ENCODE data around the gene OOSP4B. TPM values are rescaled to one million over a fixed set of nuclear protein-coding genes. Genes with fewer than 3 reads are reported as not detected.
"Not testable (repeated sequence)": the region's sequence is repeated elsewhere in the genome, so short reads cannot be mapped to it uniquely, and the experiment has no call there.

The OOSP4B gene
- total RNA-seq, 2 donors from 2014 or later = not detected

- TF ChIP-seq CTCF (IDR thresholded peaks at IDR 0.05) = no peak
- H3K27ac ChIP-seq = no peak overlapping the region
- ATAC-seq (ENCODE audit: insufficient number of reproducible peaks, low FRiP score, low read depth) (no peak), DNase-seq (ENCODE audit: low spot score) (no peak)
- H3K27me3 ChIP-seq (replicated peaks; ENCODE audit: insufficient read depth) = no peaks in the 10 kb centered on the region
- H3K9me3 ChIP-seq = no peaks in the 10 kb centered on the region
- no peaks in the 10 kb centered on the region for H3K4me1 ChIP-seq (ENCODE audit: control insufficient read depth in 1 of 2, low read depth in 2 of 2)
- no peak overlapping the region for H3K4me3 ChIP-seq
- H3K36me3 ChIP-seq = no peaks in the 10 kb centered on the region
Measured at GRCh38 chr11:59999691-60000090, 17.3 kb upstream of the OOSP4B start.

DNA sequence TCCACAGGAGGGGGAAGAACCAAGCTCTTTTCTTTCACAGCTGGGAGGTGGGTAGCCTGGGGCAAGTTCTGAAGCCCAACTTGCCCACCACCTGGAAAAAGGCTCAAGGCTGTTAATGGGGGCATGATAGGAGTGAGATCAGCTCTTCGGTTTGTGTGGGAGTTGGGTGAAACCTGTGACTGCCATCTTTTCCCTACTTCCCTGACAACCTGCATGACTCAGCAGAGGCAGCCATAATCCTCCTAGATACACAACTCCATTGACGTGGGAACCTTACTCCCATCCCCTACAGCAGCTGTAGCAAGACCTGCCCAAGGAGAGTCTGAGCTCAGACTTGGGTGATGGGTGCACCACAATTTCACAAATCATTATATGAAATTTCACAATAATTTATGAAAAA is 13.3 kb upstream of the OOSP4B start:
- H3K27me3 ChIP-seq (replicated peaks; ENCODE audit: insufficient read depth) = no peaks in the 10 kb centered on the region
- no peaks in the 10 kb centered on the region for H3K36me3 ChIP-seq
- no peak for ATAC-seq (ENCODE audit: insufficient number of reproducible peaks, low FRiP score, low read depth)
- no peak overlapping the region for H3K4me3 ChIP-seq
- no peak for DNase-seq (ENCODE audit: low spot score)
- H3K9me3 ChIP-seq = no peaks in the 10 kb centered on the region
- no peak for TF ChIP-seq CTCF (IDR thresholded peaks at IDR 0.05)
- no peaks in the 10 kb centered on the region for H3K4me1 ChIP-seq (ENCODE audit: control insufficient read depth in 1 of 2, low read depth in 2 of 2)
- H3K27ac ChIP-seq = no peak overlapping the region

- Histone ChIP-seq H3K27me3 (replicated peaks; ENCODE audit: insufficient read depth) (no peaks in the 10 kb centered on the region), H3K9me3 (no peaks in the 10 kb centered on the region), H3K27ac (no peak overlapping the region), H3K36me3 (no peaks in the 10 kb centered on the region), H3K4me1 (ENCODE audit: control insufficient read depth in 1 of 2, low read depth in 2 of 2) (no peaks in the 10 kb centered on the region), H3K4me3 (no peak overlapping the region)
- DNase-seq (ENCODE audit: low spot score) (no peak), ATAC-seq (ENCODE audit: insufficient number of reproducible peaks, low FRiP score, low read depth) (no peak)
- TF ChIP-seq CTCF (IDR thresholded peaks at IDR 0.05) = no peak
Measured at GRCh38 chr11:60005360-60005759, 11.6 kb upstream of the OOSP4B start.

DNA sequence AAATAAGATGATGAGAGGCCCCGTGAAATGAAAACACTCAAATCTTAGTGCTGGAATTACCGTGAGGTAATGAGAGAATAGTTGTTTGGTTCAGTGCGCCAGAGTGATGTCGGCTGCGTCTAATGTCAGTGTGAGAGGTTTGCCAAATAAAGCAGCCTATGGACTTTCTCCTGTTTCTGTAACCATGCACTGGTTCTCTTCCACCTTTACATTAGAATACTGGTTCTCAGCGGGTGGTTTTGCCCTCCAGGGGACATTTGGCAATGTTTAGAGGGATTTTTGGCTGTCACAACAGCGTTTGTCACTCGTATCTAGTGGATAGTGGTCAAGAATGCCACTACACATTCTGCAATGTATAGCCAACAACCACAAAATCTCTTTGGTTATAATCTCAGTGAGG is 1.1 kb downstream of the OOSP4B start:
- Histone ChIP-seq H3K27ac (no peak overlapping the region), H3K36me3 (no peaks in the 10 kb centered on the region), H3K9me3 (no peaks in the 10 kb centered on the region), H3K27me3 (replicated peaks; ENCODE audit: insufficient read depth) (no peaks in the 10 kb centered on the region), H3K4me1 (ENCODE audit: control insufficient read depth in 1 of 2, low read depth in 2 of 2) (no peaks in the 10 kb centered on the region), H3K4me3 (no peak overlapping the region)
- no peak for ATAC-seq (ENCODE audit: insufficient number of reproducible peaks, low FRiP score, low read depth)
- DNase-seq (ENCODE audit: low spot score) = no peak
- TF ChIP-seq CTCF (IDR thresholded peaks at IDR 0.05) = no peak

GRCh38 chr11:60020376-60020775 is 3.4 kb downstream of the OOSP4B start:
- H3K27me3 ChIP-seq (replicated peaks; ENCODE audit: insufficient read depth); H3K36me3 ChIP-seq; H3K27ac ChIP-seq; H3K4me1 ChIP-seq (ENCODE audit: control insufficient read depth in 1 of 2, low read depth in 2 of 2); H3K9me3 ChIP-seq; DNase-seq (ENCODE audit: low spot score); ATAC-seq (ENCODE audit: insufficient number of reproducible peaks, low FRiP score, low read depth); H3K4me3 ChIP-seq: not testable (repeated sequence)

DNA sequence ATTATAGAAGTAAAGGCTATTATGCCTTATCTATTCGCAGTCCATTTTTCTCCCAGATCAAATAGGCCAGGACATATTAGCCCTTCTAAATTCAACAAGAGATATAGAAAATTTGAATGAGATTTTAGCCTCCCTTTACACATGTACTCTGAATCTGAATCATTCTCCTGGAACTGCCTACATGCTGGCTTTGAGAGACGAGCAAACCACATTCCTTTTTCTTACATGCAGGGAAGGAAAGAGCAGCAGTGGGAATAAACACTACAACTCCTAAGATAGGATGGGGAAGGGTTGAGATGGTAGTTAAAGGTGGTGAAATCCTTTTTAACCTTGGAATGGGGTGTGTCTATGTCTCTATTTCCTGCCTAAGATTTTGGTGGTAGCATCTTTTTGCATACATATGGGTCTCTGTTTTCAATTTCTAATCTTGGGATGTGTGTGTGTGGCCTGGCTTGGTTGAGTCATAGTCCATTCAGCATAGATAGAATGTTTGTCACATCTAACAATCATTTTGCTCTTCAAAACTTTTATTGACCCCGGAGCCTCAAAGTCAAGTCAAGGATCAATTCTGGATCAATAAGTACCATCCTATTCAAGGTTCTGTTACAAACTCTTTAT is 12.1 kb downstream of the OOSP4B start:
- Histone ChIP-seq H3K36me3 (no peaks in the 10 kb centered on the region), H3K9me3 (no peaks in the 10 kb centered on the region), H3K27me3 (replicated peaks; ENCODE audit: insufficient read depth) (no peaks in the 10 kb centered on the region), H3K27ac (no peak overlapping the region), H3K4me3 (no peak overlapping the region), H3K4me1 (ENCODE audit: control insufficient read depth in 1 of 2, low read depth in 2 of 2) (no peaks in the 10 kb centered on the region)
- no peak for ATAC-seq (ENCODE audit: insufficient number of reproducible peaks, low FRiP score, low read depth)
- no peak for DNase-seq (ENCODE audit: low spot score)
- TF ChIP-seq CTCF (IDR thresholded peaks at IDR 0.05) = no peak
